SK-N-SH (cell line): ENCODE data around the gene GMCL1. TPM values are rescaled to one million over a fixed set of nuclear protein-coding genes. Genes with fewer than 3 reads are reported as not detected.

Experiments
- CTCF ChIA-PET: fragments of 300-600, 350-600 bp; formaldehyde crosslinking; extraction: SDS; loops from one replicate; lab custom pipeline; 2021; lab: Yijun Ruan, JAX
- POLR2A ChIA-PET: fragments of 350-600 bp; sonication (Branson Sonifier 250); formaldehyde crosslinking; extraction: SDS; loops from one replicate; lab custom pipeline; 2020; ENCODE audit warnings: antibody characterized with exemption, inconsistent platforms; lab: Yijun Ruan, JAX
- DNase-seq: peaks from one replicate; pipeline ENCODE4 v3.0.0; 2012
- H2AFZ ChIP-seq: fragments of 200-600 bp; sonication (generic); 2 replicates; pipeline ENCODE4 v1.8.1; 2016; ENCODE audit warnings: antibody characterized with exemption, mild to moderate bottlenecking, low read depth
- H3F3A ChIP-seq: fragments of 200-600 bp; sonication (generic); replicated peaks from 2 replicates; pipeline ENCODE3; 2016; ENCODE audit warnings: antibody characterized with exemption, mild to moderate bottlenecking; ENCODE audit not compliant: insufficient read depth
- H3K27ac ChIP-seq, 2 experiments: fragments of 200-500 bp in 1 of 2; fragments of 200-600 bp in 1 of 2; sonication (Bioruptor generic) in 1 of 2; sonication (generic), shearing (Covaris generic) in 1 of 2; 2 replicates each; pipeline versions ENCODE4 v1.5.1 to v1.6.1; 2014 to 2016; ENCODE audit warnings: low read depth in 2 of 2, inconsistent platforms in 1 of 2, low read length in 1 of 2, mild to moderate bottlenecking in 1 of 2, mixed read lengths in 1 of 2
- H3K27me3 ChIP-seq: fragments of 200-600 bp; sonication (generic), shearing (Covaris generic); 2 replicates; pipeline ENCODE4 v1.6.1; 2016; ENCODE audit warnings: mixed run types; ENCODE audit not compliant: insufficient read depth
- H3K36me3 ChIP-seq, 2 experiments: fragments of 200-500 bp in 1 of 2; fragments of 200-600 bp in 1 of 2; sonication (Bioruptor generic) in 1 of 2; sonication (generic) in 1 of 2; replicated peaks in 1 of 2; 2 replicates each; pipeline versions ENCODE3 to v1.5.1; 2014 to 2016; ENCODE audit warnings: low read length in 1 of 2, mild to moderate bottlenecking in 1 of 2; ENCODE audit not compliant: insufficient read depth in 2 of 2, control insufficient read depth in 1 of 2
- H3K4me1 ChIP-seq, 2 experiments: fragments of 200-500 bp in 1 of 2; fragments of 200-600 bp in 1 of 2; sonication (Bioruptor generic) in 1 of 2; sonication (generic), shearing (Covaris generic) in 1 of 2; 2 replicates each; pipeline versions ENCODE4 v1.5.1 to v1.6.1; 2014 to 2016; ENCODE audit warnings: low read depth in 1 of 2, low read length in 1 of 2, mixed run types in 1 of 2; ENCODE audit not compliant: insufficient read depth in 2 of 2, control insufficient read depth in 1 of 2
- H3K4me2 ChIP-seq: fragments of 200-600 bp; sonication (generic), shearing (Covaris generic); 2 replicates; pipeline ENCODE4 v1.6.1; 2017; ENCODE audit warnings: mixed run types
- H3K4me3 ChIP-seq, 2 experiments: fragments of 200-500 bp in 1 of 2; fragments of 200-600 bp in 1 of 2; sonication (Bioruptor generic) in 1 of 2; sonication (generic), shearing (Covaris generic) in 1 of 2; 2 replicates each; pipeline versions ENCODE4 v1.5.1 to v1.8.1; 2014 to 2016; ENCODE audit warnings: low read depth in 2 of 2, inconsistent platforms in 1 of 2, low read length in 1 of 2, mild to moderate bottlenecking in 1 of 2, mixed read lengths in 1 of 2, moderate library complexity in 1 of 2
- H3K79me2 ChIP-seq: fragments of 200-600 bp; sonication (generic); 2 replicates; pipeline ENCODE4 v1.8.1; 2017; ENCODE audit warnings: mild to moderate bottlenecking; ENCODE audit not compliant: insufficient read depth
- H3K9ac ChIP-seq: fragments of 200-600 bp; sonication (generic); 2 replicates; pipeline ENCODE4 v1.6.1; 2017; ENCODE audit warnings: mixed run types
- H3K9me2 ChIP-seq: fragments of 200-600 bp; sonication (generic); 2 replicates; pipeline ENCODE4 v1.6.1; 2017; ENCODE audit warnings: mixed run types
- H3K9me3 ChIP-seq: fragments of 200-600 bp; sonication (generic); 2 replicates; pipeline ENCODE4 v1.6.1; 2017; ENCODE audit warnings: mixed run types, mild to moderate bottlenecking, moderate library complexity
- H4K20me1 ChIP-seq: fragments of 200-600 bp; sonication (generic); 2 replicates; pipeline ENCODE4 v1.6.1; 2017; ENCODE audit warnings: mild to moderate bottlenecking, mixed run types; ENCODE audit not compliant: insufficient read depth
- CHD2 ChIP-seq: fragments of 150-350 bp; IDR thresholded peaks from 2 replicates; pipeline ENCODE4 v1.6.1; 2018; ENCODE audit warnings: low read length; ENCODE audit not compliant: partially characterized antibody
- CTCF ChIP-seq: fragments of 200-600 bp; sonication (generic); IDR thresholded peaks from 2 replicates; pipeline ENCODE4 v1.6.1; 2017; ENCODE audit warnings: antibody characterized with exemption, mild to moderate bottlenecking, moderate library complexity
- EP300 ChIP-seq, 2 experiments: IDR thresholded peaks; 2 replicates each; pipeline versions ENCODE4 v1.4.0 to v1.6.1; 2012; ENCODE audit warnings: borderline replicate concordance in 1 of 2, low read depth in 1 of 2, low read length in 1 of 2
- FOXJ3 ChIP-seq: sonication (generic); formaldehyde crosslinking; IDR thresholded peaks from 2 replicates; pipeline ENCODE4 v1.5.1; 2020; ENCODE audit warnings: mild to moderate bottlenecking, missing genetic modification reagents
- GABPA ChIP-seq: IDR thresholded peaks from 2 replicates; pipeline ENCODE4 v1.4.0; 2012; ENCODE audit warnings: low read depth, mild to moderate bottlenecking
- NFIC ChIP-seq: IDR thresholded peaks from 2 replicates; pipeline ENCODE4 v1.4.0; 2012; ENCODE audit warnings: borderline replicate concordance
- RAD21 ChIP-seq: IDR thresholded peaks from 2 replicates; pipeline ENCODE4 v1.6.1; 2012; ENCODE audit warnings: mild to moderate bottlenecking, low read length
- REST ChIP-seq: IDR thresholded peaks from 2 replicates; pipeline ENCODE4 v1.6.1; 2012; ENCODE audit warnings: mild to moderate bottlenecking, low read depth, low read length, moderate library complexity
- RXRA ChIP-seq: IDR thresholded peaks from 2 replicates; pipeline ENCODE4 v1.4.0; 2012; ENCODE audit warnings: low read depth, mild to moderate bottlenecking, borderline replicate concordance
- SMC3 ChIP-seq: IDR thresholded peaks from 2 replicates; pipeline ENCODE4 v1.6.1; 2012; ENCODE audit warnings: low read depth, low read length, improper control_type of control experiment
- TAF1 ChIP-seq: IDR thresholded peaks from 2 replicates; pipeline ENCODE4 v1.6.1; 2012; ENCODE audit warnings: low read depth, mild to moderate bottlenecking, low read length, moderate library complexity, borderline replicate concordance
- WGBS: methylation state at CpG from one replicate; pipeline ENCODE4 v1.1.6; 2017; ENCODE audit warnings: low lambda C conversion rate; 5-methylcytosine and 5-hydroxymethylcytosine counted together
- polyA plus RNA-seq, 3 experiments: library from polyadenylated mRNA; depleted of rRNA; stranded (reverse); fragments of >200 nt; gene quantifications; 2 replicates each; pipeline ENCODE4 v1.2.3, GENCODE V29; 2012

Gene GMCL1
- polyA plus RNA-seq, 1 of the 3 experiments (the other 2 are of a cell fraction): 6.2 TPM

GRCh38 chr2:69815717-69816116 is 13.7 kb upstream of the GMCL1 start (continued):
- TF ChIP-seq REST: no peak
- TF ChIP-seq NFIC: no peak
- no peak for TF ChIP-seq EP300 (IDR thresholded peaks at IDR 0.05; ENCODE audit: borderline replicate concordance in 1 of 2, low read depth in 1 of 2, low read length in 1 of 2)
- TF ChIP-seq CHD2: no peak
- TF ChIP-seq TAF1: no peak
- TF ChIP-seq RXRA: no peak

- H3K9me3 ChIP-seq: no peaks in the 10 kb centered on the region
- H3K4me2 ChIP-seq: no peak overlapping the region
- no peaks in the 10 kb centered on the region for H3K79me2 ChIP-seq
- H3K4me1 ChIP-seq: peaks cover 0 to 3% of the 10 kb centered on the region in 2 experiments; a peak in 2 of 4 replicates
- no peak overlapping the region for H3K27ac ChIP-seq
- DNase-seq: peak; percentile 39
- H3K9ac ChIP-seq: no peak overlapping the region
- WGBS: 42% methylated on average over 3 of the region's 3 CpGs
- peak; percentile 91 for TF ChIP-seq SMC3
- TF ChIP-seq FOXJ3: no peak
- peak; percentile 93 for TF ChIP-seq CTCF
- no peak for TF ChIP-seq GABPA
- TF ChIP-seq REST: no peak
- peak; percentile 76 for TF ChIP-seq RAD21
- H3K27me3 ChIP-seq: no peaks in the 10 kb centered on the region
- peaks cover 29 to 40% of the 10 kb centered on the region in 2 experiments for H3K36me3 ChIP-seq
- POLR2A ChIA-PET: interaction anchor here (1.2 kb wide), 1 partner anchor 92 kb away, joined by 4 read pairs; no protein-coding TSS in a partner anchor
- H3K9me2 ChIP-seq: no peaks in the 10 kb centered on the region
- no peaks in the 10 kb centered on the region for H3F3A ChIP-seq
- CTCF ChIA-PET: interaction anchor here (0.6 to 13.1 kb wide), 54 partner anchors 9 to 827 kb away, joined by 3 to 376 read pairs (median 4); partner anchors contain the start of genes AAK1, ANXA4, GMCL1 and SNRNP27
- H2AFZ ChIP-seq: no peak overlapping the region
- H4K20me1 ChIP-seq: no peaks in the 10 kb centered on the region
- no peak overlapping the region; a peak in 1 of 4 replicates for H3K4me3 ChIP-seq
Observed at GRCh38 chr2:69816923-69817542, 12.4 kb upstream of the GMCL1 start.
